ENCODE measurements around the gene MACROD2.

MACROD2 gene

GRCh38 chr20:14332866-14333265 lies 337.6 kb downstream of the MACROD2 start:
- H3K27me3 Mint-ChIP-seq (ENCODE audit: low read depth), result no peaks in the 10 kb centered on the region
- H3K4me3 Mint-ChIP-seq, result no peak overlapping the region
- H3K36me3 Mint-ChIP-seq (ENCODE audit: low read depth), result no peaks in the 10 kb centered on the region
- DNase-seq (ENCODE audit: low spot score), result no peak
- H3K9me3 Mint-ChIP-seq, result peaks cover 5% of the 10 kb centered on the region
- no peaks in the 10 kb centered on the region for H3K4me1 Mint-ChIP-seq (ENCODE audit: low read depth)
- no peak overlapping the region for H3K27ac Mint-ChIP-seq

- Mint-ChIP-seq H3K4me3 (no peak overlapping the region), H3K36me3 (ENCODE audit: low read depth) (no peaks in the 10 kb centered on the region), H3K9me3 (peaks cover 5% of the 10 kb centered on the region), H3K27me3 (ENCODE audit: low read depth) (no peaks in the 10 kb centered on the region), H3K4me1 (ENCODE audit: low read depth) (no peaks in the 10 kb centered on the region), H3K27ac (no peak overlapping the region)
- DNase-seq (ENCODE audit: low spot score), result no peak
These were observed 338.4 kb downstream of the MACROD2 start for GRCh38 chr20:14333721-14334120.

- H3K36me3 Mint-ChIP-seq (ENCODE audit: low read depth), result no peaks in the 10 kb centered on the region
These were observed 339.1 kb downstream of the MACROD2 start for GRCh38 chr20:14334306-14334930.

GRCh38 chr20:14335052-14335451 lies 339.7 kb downstream of the MACROD2 start:
- Mint-ChIP-seq H3K4me1 (ENCODE audit: low read depth) (no peaks in the 10 kb centered on the region), H3K27me3 (ENCODE audit: low read depth) (no peaks in the 10 kb centered on the region), H3K36me3 (ENCODE audit: low read depth) (no peaks in the 10 kb centered on the region), H3K4me3 (no peak overlapping the region), H3K27ac (no peak overlapping the region), H3K9me3 (peaks cover 8% of the 10 kb centered on the region)
- no peak for DNase-seq (ENCODE audit: low spot score)

More at GRCh38 chr20:14334306-14334930, 339.1 kb downstream of the MACROD2 start:
- no peak for DNase-seq (ENCODE audit: low spot score)
- peaks cover 5% of the 10 kb centered on the region for H3K9me3 Mint-ChIP-seq
- no peaks in the 10 kb centered on the region for H3K4me1 Mint-ChIP-seq (ENCODE audit: low read depth)
- H3K27ac Mint-ChIP-seq, result no peak overlapping the region
- H3K4me3 Mint-ChIP-seq, result no peak overlapping the region
- H3K27me3 Mint-ChIP-seq (ENCODE audit: low read depth), result no peaks in the 10 kb centered on the region

GRCh38 chr20:14336686-14337085 lies 341.4 kb downstream of the MACROD2 start:
- Mint-ChIP-seq H3K36me3 (ENCODE audit: low read depth) (no peaks in the 10 kb centered on the region), H3K4me1 (ENCODE audit: low read depth) (no peaks in the 10 kb centered on the region), H3K27ac (no peak overlapping the region), H3K4me3 (no peak overlapping the region), H3K27me3 (ENCODE audit: low read depth) (no peaks in the 10 kb centered on the region), H3K9me3 (peaks cover 8% of the 10 kb centered on the region)
- no peak for DNase-seq (ENCODE audit: low spot score)

- DNase-seq (ENCODE audit: low spot score), result no peak
- Mint-ChIP-seq H3K4me1 (ENCODE audit: low read depth) (no peaks in the 10 kb centered on the region), H3K27ac (no peak within 1 kb of the TSS), H3K9me3 (peaks cover 6% of the 10 kb centered on the region), H3K36me3 (ENCODE audit: low read depth) (no peaks in the 10 kb centered on the region), H3K4me3 (no peak within 1 kb of the TSS), H3K27me3 (ENCODE audit: low read depth) (no peaks in the 10 kb centered on the region)
These were observed 342.3 kb downstream of the MACROD2 start, which contains the start of gene FLRT3 for GRCh38 chr20:14337400-14338171. Gene FLRT3 (minus strand): TSS chr20:14337612. CDS start chr20:14327506, 10,106 bp downstream.

GRCh38 chr20:14341801-14342200 lies 346.5 kb downstream of the MACROD2 start:
- Mint-ChIP-seq H3K4me1 (ENCODE audit: low read depth) (no peaks in the 10 kb centered on the region), H3K27me3 (ENCODE audit: low read depth) (no peaks in the 10 kb centered on the region), H3K27ac (no peak overlapping the region), H3K36me3 (ENCODE audit: low read depth) (no peaks in the 10 kb centered on the region), H3K9me3 (peaks cover 16% of the 10 kb centered on the region), H3K4me3 (no peak overlapping the region)
- no peak for DNase-seq (ENCODE audit: low spot score)

- no peak for DNase-seq (ENCODE audit: low spot score)
These were observed 347.6 kb downstream of the MACROD2 start for GRCh38 chr20:14342918-14343317.

GRCh38 chr20:14343491-14344065 lies 348.3 kb downstream of the MACROD2 start:
- Mint-ChIP-seq H3K9me3 (peaks cover 20% of the 10 kb centered on the region), H3K4me1 (ENCODE audit: low read depth) (no peaks in the 10 kb centered on the region), H3K4me3 (no peak overlapping the region), H3K27me3 (ENCODE audit: low read depth) (no peaks in the 10 kb centered on the region), H3K36me3 (ENCODE audit: low read depth) (no peaks in the 10 kb centered on the region), H3K27ac (no peak overlapping the region)
- no peak for DNase-seq (ENCODE audit: low spot score)

More at GRCh38 chr20:14342918-14343317, 347.6 kb downstream of the MACROD2 start:
- Mint-ChIP-seq H3K27ac (no peak overlapping the region), H3K9me3 (peaks cover 20% of the 10 kb centered on the region), H3K4me1 (ENCODE audit: low read depth) (no peaks in the 10 kb centered on the region), H3K36me3 (ENCODE audit: low read depth) (no peaks in the 10 kb centered on the region), H3K27me3 (ENCODE audit: low read depth) (no peaks in the 10 kb centered on the region), H3K4me3 (no peak overlapping the region)

GRCh38 chr20:14344746-14345145 lies 349.4 kb downstream of the MACROD2 start:
- H3K4me3 Mint-ChIP-seq, result no peak overlapping the region
- H3K27me3 Mint-ChIP-seq (ENCODE audit: low read depth), result no peaks in the 10 kb centered on the region
- H3K4me1 Mint-ChIP-seq (ENCODE audit: low read depth), result no peaks in the 10 kb centered on the region
- H3K36me3 Mint-ChIP-seq (ENCODE audit: low read depth), result no peaks in the 10 kb centered on the region
- peaks cover 20% of the 10 kb centered on the region for H3K9me3 Mint-ChIP-seq
- DNase-seq (ENCODE audit: low spot score), result no peak
- no peak overlapping the region for H3K27ac Mint-ChIP-seq

- Mint-ChIP-seq H3K9me3 (peaks cover 11% of the 10 kb centered on the region), H3K27ac (no peak overlapping the region), H3K27me3 (ENCODE audit: low read depth) (no peaks in the 10 kb centered on the region), H3K4me1 (ENCODE audit: low read depth) (no peaks in the 10 kb centered on the region), H3K36me3 (ENCODE audit: low read depth) (no peaks in the 10 kb centered on the region), H3K4me3 (no peak overlapping the region)
- DNase-seq (ENCODE audit: low spot score), result no peak
These were observed 360.5 kb downstream of the MACROD2 start for GRCh38 chr20:14355791-14356190.

GRCh38 chr20:14360416-14360815 lies 365.1 kb downstream of the MACROD2 start:
- no peak for DNase-seq (ENCODE audit: low spot score)
- Mint-ChIP-seq H3K36me3 (ENCODE audit: low read depth) (no peaks in the 10 kb centered on the region), H3K27me3 (ENCODE audit: low read depth) (no peaks in the 10 kb centered on the region), H3K27ac (no peak overlapping the region), H3K9me3 (peaks cover 30% of the 10 kb centered on the region), H3K4me1 (ENCODE audit: low read depth) (no peaks in the 10 kb centered on the region), H3K4me3 (no peak overlapping the region)

GRCh38 chr20:14361509-14362345 lies 366.4 kb downstream of the MACROD2 start:
- H3K9me3 Mint-ChIP-seq, result peaks cover 37% of the 10 kb centered on the region
- H3K27ac Mint-ChIP-seq, result no peak overlapping the region
- no peak for DNase-seq (ENCODE audit: low spot score)
- H3K4me3 Mint-ChIP-seq, result no peak overlapping the region
- H3K4me1 Mint-ChIP-seq (ENCODE audit: low read depth), result no peaks in the 10 kb centered on the region
- H3K36me3 Mint-ChIP-seq (ENCODE audit: low read depth), result no peaks in the 10 kb centered on the region
- H3K27me3 Mint-ChIP-seq (ENCODE audit: low read depth), result no peaks in the 10 kb centered on the region
